SIG-M5 (cell line): ENCODE measurements around the gene TMEM30B.
"Not testable (repeated sequence)": the region's sequence is repeated elsewhere in the genome, so short reads cannot be mapped to it uniquely, and the experiment has no call there.

Experiments used
- DNase-seq: peaks from one replicate; lab custom pipeline; 2025; lab: John Stamatoyannopoulos, UW

Gene TMEM30B, protein sequence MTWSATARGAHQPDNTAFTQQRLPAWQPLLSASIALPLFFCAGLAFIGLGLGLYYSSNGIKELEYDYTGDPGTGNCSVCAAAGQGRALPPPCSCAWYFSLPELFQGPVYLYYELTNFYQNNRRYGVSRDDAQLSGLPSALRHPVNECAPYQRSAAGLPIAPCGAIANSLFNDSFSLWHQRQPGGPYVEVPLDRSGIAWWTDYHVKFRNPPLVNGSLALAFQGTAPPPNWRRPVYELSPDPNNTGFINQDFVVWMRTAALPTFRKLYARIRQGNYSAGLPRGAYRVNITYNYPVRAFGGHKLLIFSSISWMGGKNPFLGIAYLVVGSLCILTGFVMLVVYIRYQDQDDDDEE

DNA sequence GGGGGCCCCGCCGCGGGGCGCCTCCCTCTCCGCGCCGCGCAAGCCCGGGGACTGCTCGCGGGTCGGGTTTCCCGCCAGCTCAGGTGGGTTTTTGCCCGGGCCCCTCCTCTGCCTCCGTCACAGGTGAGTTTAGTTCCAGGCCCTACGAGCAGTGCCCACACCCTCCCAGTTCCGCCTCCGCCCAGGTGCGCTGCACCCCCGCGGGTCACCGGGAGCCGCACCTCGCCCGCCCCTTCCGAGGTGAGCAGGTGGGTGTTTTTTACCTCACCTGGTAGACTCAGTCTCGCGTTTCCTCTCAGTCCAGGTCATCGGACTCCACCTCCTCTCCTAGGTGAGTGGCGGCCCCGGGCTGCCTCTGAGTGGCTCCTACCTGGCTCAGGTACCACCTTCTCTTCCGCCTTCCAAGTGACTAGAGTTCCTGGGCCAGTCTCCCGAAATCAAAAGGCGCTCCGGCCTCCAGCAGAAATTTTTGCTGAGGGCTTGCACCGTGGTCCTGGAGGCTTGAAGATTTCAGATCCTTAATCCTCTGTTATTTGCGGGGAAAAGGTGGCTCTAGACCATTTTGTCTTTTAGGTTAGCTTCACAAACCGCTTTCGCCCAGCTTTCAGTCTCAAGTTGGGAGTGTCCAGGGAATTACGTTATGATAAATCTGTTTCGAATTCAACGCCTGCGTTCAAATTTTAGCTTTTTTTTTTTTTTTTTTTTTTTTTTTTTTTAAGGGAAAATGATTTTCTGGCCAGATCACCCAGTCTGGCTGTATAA, at the start of gene TMEM30B:
Gene TMEM30B, minus strand, starts transcription at position 153 of the 762 bp plus-strand sequence. CDS start 191 bp downstream, outside the sequence.
- no peak for DNase-seq

DNA sequence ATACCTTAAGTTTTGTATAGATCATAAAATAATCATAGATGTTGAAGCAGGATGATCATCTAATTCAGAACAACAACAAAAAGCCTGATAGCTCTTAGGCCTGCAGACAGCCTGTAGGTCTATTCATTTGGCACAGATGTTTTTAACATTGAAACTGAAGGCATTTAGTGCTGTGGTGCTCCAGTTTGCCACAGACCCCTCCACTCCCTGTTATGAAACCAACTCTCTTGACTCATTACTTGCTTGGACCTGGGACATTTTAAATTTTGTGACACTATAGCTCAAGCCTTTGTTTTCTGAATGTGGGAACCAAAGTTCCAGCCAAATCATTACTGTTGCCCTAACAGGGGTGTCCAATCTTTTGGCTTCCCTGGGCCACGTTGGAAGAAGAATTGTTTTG, 49.4 kb upstream of the TMEM30B start:
- no peak for DNase-seq

DNA sequence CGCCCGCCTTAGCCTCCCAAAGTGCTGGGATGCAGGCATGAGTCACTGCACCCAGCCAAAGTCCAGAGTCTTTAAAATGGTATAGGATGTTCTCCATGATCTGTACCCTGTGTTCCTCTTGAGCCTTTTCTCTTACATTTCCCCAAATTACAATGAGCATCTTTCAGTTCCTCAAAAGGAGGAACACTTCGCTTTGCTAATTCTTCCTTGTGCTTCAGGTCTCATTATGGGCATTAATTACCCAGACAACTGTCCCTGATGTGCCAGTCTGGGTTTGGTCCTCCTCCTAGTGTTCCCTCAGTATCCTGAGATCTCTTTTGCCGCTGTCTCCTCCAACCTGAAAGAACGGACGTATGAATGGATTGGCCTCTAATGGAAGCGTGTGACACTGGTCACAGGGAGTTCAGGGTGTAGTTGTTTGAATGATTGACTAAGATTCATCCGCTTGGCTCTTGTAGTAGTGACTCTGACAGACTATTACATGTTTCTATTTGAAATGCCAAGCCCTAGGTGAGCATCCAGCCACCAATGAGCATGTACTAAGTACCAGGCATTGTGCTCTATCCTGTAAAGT, 48.4 kb upstream of the TMEM30B start:
- DNase-seq = no peak

DNA sequence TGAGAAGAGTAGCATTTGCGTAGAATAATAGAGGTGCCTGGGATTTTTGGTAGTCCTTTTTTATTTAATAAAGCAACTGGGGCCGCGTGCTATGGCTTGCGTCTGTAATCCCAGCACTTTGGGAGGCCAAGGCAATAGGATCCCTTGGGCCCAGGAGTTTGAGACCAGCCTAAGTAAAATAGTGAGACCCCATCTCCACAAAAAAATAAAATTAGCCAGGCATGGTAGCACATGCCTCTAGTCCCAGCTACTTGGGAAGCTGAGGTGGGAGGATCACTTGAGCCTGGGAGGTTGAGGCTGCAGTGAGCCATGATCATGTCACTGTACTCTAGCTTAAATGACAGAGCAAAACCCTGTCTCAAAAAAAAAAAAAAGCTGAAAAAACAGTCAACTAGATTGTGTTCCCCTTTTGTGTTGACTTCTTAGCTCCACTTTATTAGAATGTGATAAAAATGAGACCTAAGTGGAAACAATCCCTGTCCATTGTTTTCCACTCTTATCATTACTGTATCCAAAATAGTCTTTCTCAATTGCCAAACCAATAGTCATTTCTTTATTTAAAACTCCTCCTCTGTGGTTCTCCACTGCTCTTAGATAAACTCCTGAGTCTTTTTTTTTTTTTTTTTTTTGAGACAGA, 47.6 kb upstream of the TMEM30B start:
- DNase-seq = no peak

DNA sequence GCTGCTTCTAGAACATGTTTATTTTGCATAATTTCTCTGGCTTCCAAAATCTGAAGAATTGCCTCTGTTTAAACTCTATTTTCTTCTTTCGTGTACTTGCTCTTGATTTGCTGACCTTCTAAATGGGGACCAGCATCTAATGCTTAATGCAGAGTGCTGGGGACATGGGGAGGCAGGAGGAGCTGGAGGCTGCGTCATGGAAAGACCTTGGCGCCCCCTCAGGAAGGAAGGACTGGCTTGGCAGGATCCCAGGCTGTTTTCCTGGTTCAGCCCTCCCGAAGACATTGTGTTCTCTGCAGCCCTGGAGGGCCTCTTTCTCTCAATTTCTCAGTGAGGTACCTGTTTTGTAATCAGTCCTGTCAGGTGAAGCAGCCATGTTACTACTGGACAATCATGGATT, 45.7 kb upstream of the TMEM30B start:
- DNase-seq = no peak

DNA sequence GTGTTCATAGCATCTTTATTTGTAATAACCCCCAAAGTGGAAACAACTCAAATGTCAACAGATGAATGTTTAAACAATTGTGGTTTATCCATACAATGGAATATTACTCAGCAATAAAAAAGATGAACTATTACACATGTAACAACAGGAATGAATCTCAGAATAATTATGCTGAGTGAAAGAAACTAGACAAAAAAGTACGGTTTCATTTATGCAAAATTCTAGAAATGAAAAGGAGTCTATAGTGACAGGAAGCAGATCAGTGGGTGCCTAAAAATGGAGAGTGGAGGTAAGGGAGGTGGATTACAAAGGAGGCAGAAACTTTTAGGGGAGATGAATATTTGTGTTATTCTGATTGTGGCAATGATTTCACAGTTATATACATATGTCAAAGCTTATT, 45.0 kb upstream of the TMEM30B start:
- DNase-seq = no peak

DNA sequence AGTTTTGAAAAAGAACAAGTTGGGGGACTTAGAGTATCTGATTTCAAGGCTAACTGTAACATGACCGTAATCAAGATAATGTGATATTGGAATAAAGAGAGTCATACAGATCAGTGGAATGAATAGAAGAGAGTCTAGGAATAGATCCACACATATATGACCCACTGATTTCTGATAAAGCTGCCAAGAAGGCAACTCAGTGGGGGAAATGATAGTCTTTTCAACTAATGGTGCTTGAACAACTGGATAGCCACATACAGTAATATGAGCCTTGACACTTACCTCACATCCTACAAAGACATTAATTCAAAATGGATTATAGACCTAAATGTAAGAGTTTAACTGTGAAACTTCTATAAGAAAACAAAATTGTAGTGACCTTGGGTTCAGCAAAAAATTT, 44.0 kb upstream of the TMEM30B start:
- DNase-seq = no peak

DNA sequence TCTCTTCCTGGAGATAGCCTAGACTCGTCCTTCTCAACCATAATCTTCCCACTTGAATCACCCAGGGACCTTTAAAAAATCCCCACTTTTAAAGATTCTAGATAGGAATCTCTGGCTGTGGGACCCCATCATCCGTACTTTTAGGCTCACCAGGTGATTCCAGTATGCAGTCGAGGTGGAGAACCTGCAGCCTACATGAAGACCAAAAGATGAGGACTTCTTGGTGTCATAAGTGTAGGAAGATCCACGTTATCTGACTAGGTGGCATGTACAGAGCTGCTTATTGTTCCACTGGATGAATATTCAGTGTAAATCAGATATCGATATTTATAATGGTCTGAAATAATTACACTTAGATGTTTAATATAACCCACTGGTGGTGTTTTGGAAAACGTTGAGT, 42.8 kb upstream of the TMEM30B start:
- DNase-seq = no peak

DNA sequence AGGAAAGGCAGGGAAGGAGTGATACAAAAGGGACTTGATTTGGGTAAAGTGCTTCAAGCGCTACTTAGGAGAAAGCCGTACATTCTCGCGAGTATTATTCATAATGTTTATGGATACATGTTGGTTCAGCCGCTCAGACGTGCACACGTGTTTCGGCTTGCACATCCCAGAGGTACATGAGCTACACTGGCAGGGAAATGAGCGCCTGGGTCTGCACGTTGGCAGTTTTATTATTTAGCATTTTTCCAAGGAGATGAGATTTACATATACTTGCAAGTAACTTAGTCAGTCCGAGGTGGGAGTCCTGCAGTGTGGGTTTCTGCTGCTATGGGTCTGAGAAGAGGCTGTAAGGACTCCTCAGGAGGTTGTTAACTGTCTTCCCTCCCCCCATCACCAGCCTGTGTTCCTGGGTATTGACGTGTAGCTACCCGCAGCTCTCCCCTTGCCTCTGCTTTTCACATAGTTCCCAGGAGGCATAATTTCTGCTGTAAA, 41.7 kb upstream of the TMEM30B start:
- no peak for DNase-seq

DNA sequence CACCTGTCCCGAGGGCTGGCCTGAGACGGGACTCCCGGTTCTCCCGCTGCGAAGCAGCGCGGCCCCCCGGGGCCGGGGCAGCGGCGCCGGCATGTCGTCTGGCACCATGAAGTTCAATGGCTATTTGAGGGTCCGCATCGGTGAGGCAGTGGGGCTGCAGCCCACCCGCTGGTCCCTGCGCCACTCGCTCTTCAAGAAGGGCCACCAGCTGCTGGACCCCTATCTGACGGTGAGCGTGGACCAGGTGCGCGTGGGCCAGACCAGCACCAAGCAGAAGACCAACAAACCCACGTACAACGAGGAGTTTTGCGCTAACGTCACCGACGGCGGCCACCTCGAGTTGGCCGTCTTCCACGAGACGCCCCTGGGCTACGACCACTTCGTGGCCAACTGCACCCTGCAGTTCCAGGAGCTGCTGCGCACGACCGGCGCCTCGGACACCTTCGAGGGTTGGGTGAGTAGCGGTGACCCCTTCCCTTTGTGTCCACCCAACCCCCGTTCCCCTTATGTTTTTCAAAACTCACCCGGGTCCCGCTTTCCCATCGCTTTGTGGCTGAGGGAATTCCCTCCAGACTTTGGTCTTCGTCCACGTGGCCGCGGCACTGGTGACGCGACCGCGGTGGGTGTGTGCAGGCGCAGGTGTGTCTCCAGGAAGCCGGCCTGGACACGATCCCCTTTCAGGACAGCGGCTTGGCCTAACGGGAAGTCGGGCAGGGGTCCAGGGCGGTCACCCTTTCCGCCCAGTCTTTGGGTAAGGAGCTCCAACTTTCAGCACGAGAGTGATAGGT, 41.1 kb upstream of the TMEM30B start:
- no peak for DNase-seq

DNA sequence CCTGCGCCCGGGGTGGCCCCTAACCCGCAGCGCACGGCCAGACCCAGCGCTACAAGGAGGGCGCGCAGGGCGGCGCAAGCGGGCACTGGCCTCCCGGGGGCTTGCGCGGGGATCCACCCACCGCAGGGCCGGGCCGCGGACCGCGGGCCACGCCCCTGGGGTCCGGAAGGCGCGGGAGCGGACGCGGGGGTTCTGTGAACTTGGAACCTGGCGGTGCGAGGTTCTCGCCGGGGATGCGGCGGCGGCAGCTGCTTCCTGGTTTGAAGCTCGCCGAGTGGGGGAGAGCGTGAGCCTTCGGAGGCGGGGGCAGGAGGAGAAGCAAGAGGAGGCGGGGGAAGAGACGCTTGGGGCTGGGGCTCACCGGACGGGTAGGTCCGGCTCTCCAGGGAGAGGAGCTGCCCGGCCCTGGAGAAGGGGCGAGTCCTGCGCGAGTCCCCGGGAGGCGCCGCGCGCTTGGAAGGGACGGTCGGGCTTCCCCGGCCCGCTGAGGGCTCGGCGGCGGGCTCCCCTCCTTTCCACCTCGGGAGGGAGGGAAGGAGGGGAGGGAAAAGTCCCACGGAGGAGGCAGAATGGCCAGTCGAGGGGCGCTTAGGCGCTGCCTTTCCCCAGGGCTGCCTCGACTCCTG, 40.4 kb upstream of the TMEM30B start, which contains the start of gene PRKCH:
Gene PRKCH, plus strand, starts transcription at position 195 of the 626 bp plus-strand sequence. CDS start 523 bp downstream, outside the sequence.
- no peak for DNase-seq

DNA sequence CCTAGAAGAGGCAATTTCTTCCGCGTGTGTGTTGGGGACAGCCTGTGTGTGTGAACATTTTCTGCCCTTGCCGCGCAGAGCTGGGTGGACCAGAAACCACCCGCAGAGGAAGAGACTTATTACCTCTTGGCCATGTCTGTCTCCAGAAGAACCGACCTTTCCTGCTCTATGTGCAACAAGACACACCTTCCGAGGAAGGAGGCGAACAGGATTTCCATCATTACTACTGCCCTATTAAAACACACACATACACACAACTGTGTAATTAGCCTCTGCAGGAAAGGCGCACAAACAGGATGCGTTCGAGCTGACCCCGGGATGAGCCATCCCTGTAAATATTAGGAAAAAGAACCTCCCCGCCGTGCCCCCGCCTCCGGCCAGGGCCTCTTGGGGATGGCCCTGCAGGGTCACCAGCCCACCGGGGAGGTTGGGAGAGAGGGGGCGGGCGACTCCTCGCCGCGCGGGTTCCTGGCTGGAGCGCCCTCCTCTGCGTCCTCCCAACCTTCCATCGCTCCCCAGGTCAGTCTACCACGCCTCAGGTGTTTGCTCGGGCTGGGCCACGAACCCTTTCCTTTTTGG, 39.8 kb upstream of the TMEM30B start:
- no peak for DNase-seq

DNA sequence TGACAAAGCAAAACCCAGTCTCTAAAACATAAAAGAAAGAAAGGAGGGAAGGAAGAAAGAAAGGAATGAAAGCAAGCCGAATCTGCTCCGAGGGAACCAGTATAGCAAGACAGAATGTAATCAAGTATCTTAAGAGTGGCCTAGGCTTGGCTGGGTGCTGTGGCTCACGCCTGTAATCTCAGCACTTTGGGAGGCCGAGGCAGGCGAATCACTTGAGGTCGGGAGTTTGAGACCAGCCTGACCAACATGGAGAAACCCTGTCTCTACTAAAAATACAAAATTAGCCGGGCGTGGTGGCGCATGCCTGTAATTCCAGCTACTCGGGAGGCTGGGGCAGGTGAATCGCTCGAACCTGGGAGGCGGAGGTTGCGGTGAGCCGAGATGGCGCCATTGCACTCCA, 39.0 kb upstream of the TMEM30B start:
- DNase-seq = not testable (repeated sequence)

DNA sequence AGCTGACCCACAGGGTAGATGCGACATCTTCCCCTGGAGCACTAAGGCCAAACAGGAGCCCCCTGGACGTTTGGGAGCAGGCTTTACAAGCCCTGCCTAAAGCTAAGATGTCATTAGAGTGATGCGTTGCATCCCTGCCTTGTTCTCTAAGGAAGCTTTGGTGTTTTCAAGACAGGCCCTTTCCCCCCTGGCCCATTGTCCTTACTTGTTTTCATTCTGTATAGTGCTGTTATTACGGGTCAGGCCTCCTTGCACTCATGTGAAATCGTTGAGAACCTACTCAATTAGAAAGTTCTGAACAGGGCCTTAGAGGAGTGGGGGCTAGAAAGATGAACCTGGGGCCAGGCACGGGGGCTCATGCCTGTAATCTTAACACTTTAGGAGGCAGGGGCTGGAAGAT, 38.6 kb upstream of the TMEM30B start:
- DNase-seq = no peak

DNA sequence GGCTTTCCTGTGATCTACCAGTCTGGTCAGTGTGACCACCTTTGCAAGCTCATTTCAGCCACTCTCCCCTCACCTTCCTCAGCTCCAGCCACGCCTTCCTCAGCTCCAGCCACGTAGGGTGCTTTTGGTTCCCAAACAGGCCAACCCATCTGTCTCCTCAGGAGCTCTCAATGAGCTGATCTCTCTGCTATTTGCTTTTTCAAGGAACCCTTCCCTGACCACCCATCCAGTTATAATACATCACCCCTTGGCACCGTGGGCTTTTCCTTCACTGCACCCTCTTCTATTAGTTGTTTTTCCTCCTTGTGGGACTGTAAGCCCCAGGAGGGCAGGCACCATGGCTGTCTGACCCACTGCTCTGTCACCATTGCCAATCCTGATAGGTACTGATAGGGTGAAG, 37.9 kb upstream of the TMEM30B start:
- no peak for DNase-seq

DNA sequence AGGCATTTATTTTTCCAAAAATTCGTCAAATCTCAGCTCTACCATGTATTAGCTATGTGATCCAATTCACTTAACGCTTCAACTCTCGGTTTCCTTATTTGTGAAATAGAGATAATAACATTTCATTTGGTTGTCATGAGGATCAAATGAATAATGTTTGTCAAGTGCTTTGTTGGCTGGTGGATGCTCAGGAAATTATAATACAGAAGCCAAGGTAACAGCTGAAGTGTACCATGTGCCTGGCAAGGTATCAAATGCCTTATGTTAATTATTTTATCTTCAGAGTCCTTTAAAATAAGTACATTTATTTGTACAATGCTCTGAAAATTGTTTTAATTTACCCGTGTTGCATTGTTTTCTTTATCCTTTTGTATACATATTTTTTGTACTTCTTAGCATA, 34.2 kb upstream of the TMEM30B start:
- no peak for DNase-seq

DNA sequence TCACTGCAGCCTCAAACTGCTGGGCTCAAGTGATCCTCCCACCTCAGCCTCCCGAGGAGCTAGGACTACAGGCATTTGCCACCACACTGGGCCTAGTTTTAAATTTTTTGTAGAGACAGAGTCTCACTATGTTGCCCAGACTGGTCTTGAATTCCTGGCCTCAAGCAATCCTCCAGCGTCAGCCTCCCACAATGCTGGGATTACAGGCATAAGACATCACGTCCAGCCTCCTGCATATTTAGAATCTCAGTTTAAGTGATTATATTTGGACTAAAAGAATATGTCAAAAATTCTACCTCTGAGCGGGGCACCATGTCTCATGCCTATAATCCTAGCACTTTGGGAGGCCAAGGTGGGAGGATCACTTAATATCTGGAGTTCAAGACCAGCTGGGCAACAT, 27.6 kb upstream of the TMEM30B start:
- DNase-seq = not testable (repeated sequence)

DNA sequence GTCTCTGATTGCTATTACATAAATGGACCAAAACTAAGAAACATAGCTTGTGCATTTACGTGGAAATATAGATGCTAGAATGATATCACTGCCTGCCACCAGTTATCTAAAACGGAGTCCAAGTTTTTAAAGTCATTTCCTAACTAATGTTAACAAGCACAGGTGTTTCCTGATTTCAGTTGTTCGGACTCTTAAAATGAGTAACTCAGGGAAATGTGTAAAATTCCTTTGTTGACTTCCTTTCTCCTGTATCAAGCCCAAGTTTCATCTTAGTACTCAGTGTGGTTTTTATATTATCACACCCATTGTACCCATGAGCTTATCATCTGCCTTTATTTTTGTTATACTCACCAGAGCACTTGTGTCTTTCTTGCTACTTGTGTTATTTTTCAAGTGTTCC, 27.1 kb upstream of the TMEM30B start:
- DNase-seq = no peak

DNA sequence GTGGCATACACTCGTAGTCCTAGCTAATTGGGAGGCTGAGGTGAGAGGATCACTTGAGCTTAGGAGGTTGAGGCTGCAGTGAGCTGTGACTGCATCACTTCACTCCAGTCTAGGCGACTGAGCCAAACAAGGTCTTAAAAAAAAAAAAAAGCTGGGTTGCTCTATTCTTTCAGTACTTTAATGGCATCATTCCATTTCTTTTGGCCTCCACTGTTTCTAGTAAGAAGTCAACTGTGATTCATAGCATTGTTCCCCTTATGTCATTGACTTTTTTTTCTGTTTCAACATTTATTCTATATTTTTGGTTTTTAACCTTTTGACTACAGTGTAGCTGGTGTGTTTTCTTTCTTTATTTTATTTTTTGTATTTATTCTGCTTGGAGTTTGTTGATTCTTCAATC, 23.6 kb upstream of the TMEM30B start:
- DNase-seq = no peak

DNA sequence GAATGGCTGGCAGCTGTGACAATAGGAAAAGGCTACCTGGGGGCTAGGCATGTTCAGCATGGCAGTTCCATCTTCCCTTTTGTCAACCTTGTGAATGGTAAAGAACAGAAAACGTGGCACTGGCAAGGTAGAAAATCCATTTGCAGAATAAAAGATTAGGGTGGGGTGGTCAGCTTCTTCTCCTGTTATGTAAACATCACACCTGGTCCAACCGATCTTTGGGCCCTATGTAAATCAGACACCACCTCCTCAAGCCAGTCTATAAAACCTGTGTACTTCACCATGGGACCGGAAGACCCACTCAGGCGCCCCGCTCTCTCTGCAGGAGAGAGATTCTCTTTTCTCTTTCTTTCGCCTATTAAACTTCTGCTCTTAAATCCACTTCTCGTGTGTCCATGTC, 19.6 kb upstream of the TMEM30B start:
- DNase-seq = no peak

DNA sequence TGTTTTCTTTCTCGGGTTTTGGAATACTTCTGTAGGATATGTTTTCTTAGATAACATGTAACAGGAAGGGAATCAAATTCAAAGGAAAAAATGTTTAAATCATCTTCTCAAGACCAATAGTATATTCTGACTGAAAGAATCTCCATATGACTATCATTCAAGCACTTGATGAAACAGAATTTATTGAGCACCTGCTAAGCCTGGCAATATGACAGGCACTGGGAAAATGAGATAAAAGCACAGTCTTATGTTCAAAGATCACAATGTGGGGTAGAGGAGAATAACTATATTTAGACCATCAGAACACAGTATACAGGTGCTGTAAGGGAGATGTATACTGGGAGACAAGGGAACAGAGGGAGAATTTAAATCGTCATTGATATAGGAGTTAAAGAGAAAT, 19.1 kb upstream of the TMEM30B start:
- no peak for DNase-seq
